ENCODE data around the gene PRKCA. TPM values are rescaled to one million over a fixed set of nuclear protein-coding genes. Genes with fewer than 3 reads are reported as not detected.

Gene PRKCA
- total RNA-seq, 1 experiment from 2014 or later, result 29.6 TPM

- Mint-ChIP-seq H3K36me3 (ENCODE audit: insufficient read depth, unreplicated experiment) (peaks cover 8% of the 10 kb centered on the region), H3K9me3 (ENCODE audit: unreplicated experiment) (peaks cover 14% of the 10 kb centered on the region), H3K4me3 (ENCODE audit: unreplicated experiment) (no peak overlapping the region), H3K4me1 (ENCODE audit: low read depth, unreplicated experiment) (no peaks in the 10 kb centered on the region), H3K27me3 (ENCODE audit: insufficient read depth, unreplicated experiment) (no peaks in the 10 kb centered on the region), H3K27ac (ENCODE audit: unreplicated experiment) (no peak overlapping the region)
- no peaks in the 10 kb centered on the region for H3K36me3 ChIP-seq (ENCODE audit: control insufficient read depth, insufficient read depth, low read length)
- no peaks in the 10 kb centered on the region for H3K4me1 ChIP-seq
- intact Hi-C loops (cut with micrococcal nuclease; ENCODE audit: unreplicated experiment), result no loop called here
- no peaks in the 10 kb centered on the region for H3K9me3 ChIP-seq
- ChIA-PET CTCF (no interaction called here), POLR2A (no interaction called here)
- no peaks in the 10 kb centered on the region for H3K27me3 ChIP-seq (replicated peaks; ENCODE audit: control insufficient read depth, insufficient read depth, low read length)
- H3K4me3 ChIP-seq (ENCODE audit: low read depth, low read length), result no peak overlapping the region
- TF ChIP-seq, protein P1, sequence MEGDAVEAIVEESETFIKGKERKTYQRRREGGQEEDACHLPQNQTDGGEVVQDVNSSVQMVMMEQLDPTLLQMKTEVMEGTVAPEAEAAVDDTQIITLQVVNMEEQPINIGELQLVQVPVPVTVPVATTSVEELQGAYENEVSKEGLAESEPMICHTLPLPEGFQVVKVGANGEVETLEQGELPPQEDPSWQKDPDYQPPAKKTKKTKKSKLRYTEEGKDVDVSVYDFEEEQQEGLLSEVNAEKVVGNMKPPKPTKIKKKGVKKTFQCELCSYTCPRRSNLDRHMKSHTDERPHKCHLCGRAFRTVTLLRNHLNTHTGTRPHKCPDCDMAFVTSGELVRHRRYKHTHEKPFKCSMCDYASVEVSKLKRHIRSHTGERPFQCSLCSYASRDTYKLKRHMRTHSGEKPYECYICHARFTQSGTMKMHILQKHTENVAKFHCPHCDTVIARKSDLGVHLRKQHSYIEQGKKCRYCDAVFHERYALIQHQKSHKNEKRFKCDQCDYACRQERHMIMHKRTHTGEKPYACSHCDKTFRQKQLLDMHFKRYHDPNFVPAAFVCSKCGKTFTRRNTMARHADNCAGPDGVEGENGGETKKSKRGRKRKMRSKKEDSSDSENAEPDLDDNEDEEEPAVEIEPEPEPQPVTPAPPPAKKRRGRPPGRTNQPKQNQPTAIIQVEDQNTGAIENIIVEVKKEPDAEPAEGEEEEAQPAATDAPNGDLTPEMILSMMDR (IDR thresholded peaks at IDR 0.05; ENCODE audit: insufficient read depth in 1 of 2, low read depth in 1 of 2, low read length in 1 of 2, severe bottlenecking in 1 of 2, unreplicated experiment in 1 of 2), result no peak
- no TSS peak for BruUV-seq (replicated peaks)
- DNase-seq, result no peak
These were observed 361.9 kb downstream of the PRKCA start for GRCh38 chr17:66664336-66664735.

GRCh38 chr17:66665194-66665593 is 362.8 kb downstream of the PRKCA start:
- no peak overlapping the region for H3K4me3 Mint-ChIP-seq (ENCODE audit: unreplicated experiment)
- H3K4me3 ChIP-seq (ENCODE audit: low read depth, low read length), result no peak overlapping the region
- H3K36me3 ChIP-seq (ENCODE audit: control insufficient read depth, insufficient read depth, low read length), result no peaks in the 10 kb centered on the region
- H3K9me3 ChIP-seq, result no peaks in the 10 kb centered on the region
- ChIA-PET POLR2A (no interaction called here), CTCF (no interaction called here)
- no TSS peak for BruUV-seq (replicated peaks)
- intact Hi-C loops (cut with micrococcal nuclease; ENCODE audit: unreplicated experiment), result no loop called here
- no peaks in the 10 kb centered on the region for H3K4me1 ChIP-seq
- no peak overlapping the region for H3K27ac Mint-ChIP-seq (ENCODE audit: unreplicated experiment)
- peaks cover 14% of the 10 kb centered on the region for H3K9me3 Mint-ChIP-seq (ENCODE audit: unreplicated experiment)
- peaks cover 8% of the 10 kb centered on the region for H3K36me3 Mint-ChIP-seq (ENCODE audit: insufficient read depth, unreplicated experiment)
- TF ChIP-seq, protein P1 (IDR thresholded peaks at IDR 0.05; ENCODE audit: insufficient read depth in 1 of 2, low read depth in 1 of 2, low read length in 1 of 2, severe bottlenecking in 1 of 2, unreplicated experiment in 1 of 2), result no peak
- no peaks in the 10 kb centered on the region for H3K4me1 Mint-ChIP-seq (ENCODE audit: low read depth, unreplicated experiment)
- no peak for DNase-seq
- no peaks in the 10 kb centered on the region for H3K27me3 Mint-ChIP-seq (ENCODE audit: insufficient read depth, unreplicated experiment)
- no peaks in the 10 kb centered on the region for H3K27me3 ChIP-seq (replicated peaks; ENCODE audit: control insufficient read depth, insufficient read depth, low read length)

GRCh38 chr17:66667090-66667489 is 364.7 kb downstream of the PRKCA start:
- H3K27me3 Mint-ChIP-seq (ENCODE audit: insufficient read depth, unreplicated experiment), result no peaks in the 10 kb centered on the region
- CTCF ChIA-PET, result no interaction called here
- Histone ChIP-seq H3K9me3 (no peaks in the 10 kb centered on the region), H3K36me3 (ENCODE audit: control insufficient read depth, insufficient read depth, low read length) (no peaks in the 10 kb centered on the region), H3K4me3 (ENCODE audit: low read depth, low read length) (no peak overlapping the region), H3K4me1 (no peaks in the 10 kb centered on the region), H3K27me3 (replicated peaks; ENCODE audit: control insufficient read depth, insufficient read depth, low read length) (no peaks in the 10 kb centered on the region)
- TF ChIP-seq, protein P1 (IDR thresholded peaks at IDR 0.05; ENCODE audit: insufficient read depth in 1 of 2, low read depth in 1 of 2, low read length in 1 of 2, severe bottlenecking in 1 of 2, unreplicated experiment in 1 of 2), result no peak
- H3K4me1 Mint-ChIP-seq (ENCODE audit: low read depth, unreplicated experiment), result no peaks in the 10 kb centered on the region
- no peak for DNase-seq
- H3K27ac Mint-ChIP-seq (ENCODE audit: unreplicated experiment), result no peak overlapping the region
- intact Hi-C loops (cut with micrococcal nuclease; ENCODE audit: unreplicated experiment), result no loop called here
- POLR2A ChIA-PET, result no interaction called here
- peaks cover 4% of the 10 kb centered on the region for H3K36me3 Mint-ChIP-seq (ENCODE audit: insufficient read depth, unreplicated experiment)
- H3K9me3 Mint-ChIP-seq (ENCODE audit: unreplicated experiment), result peaks cover 14% of the 10 kb centered on the region
- BruUV-seq (replicated peaks), result no TSS peak
- H3K4me3 Mint-ChIP-seq (ENCODE audit: unreplicated experiment), result no peak overlapping the region

Measured in Caco-2 (cell line).